H1 (cell line): ENCODE data around the gene B9D1. TPM values are rescaled to one million over a fixed set of nuclear protein-coding genes. Genes with fewer than 3 reads are reported as not detected.
A peak's percentile ranks its signal among the peaks of the same experiment; 100 is the strongest.

Experiments used
- CTCF ChIA-PET: fragments of 300-600 bp; sonication (Branson Sonifier 250); formaldehyde crosslinking; loops from one replicate; lab custom pipeline; 2021; ENCODE audit not compliant: partially characterized antibody; lab: Charles Lee
- POLR2A ChIA-PET: fragments of 300-600 bp; sonication (Branson Sonifier 250); formaldehyde crosslinking; loops from one replicate; lab custom pipeline; 2021; ENCODE audit warnings: inconsistent platforms; ENCODE audit not compliant: partially characterized antibody; lab: Charles Lee
- DNase-seq, 2 experiments: peaks; one replicate each; pipeline versions ENCODE4 v3.0.0 to v3.0.0-alpha.2; 2010 to 2022; ENCODE audit warnings: low spot score in 2 of 2, low read depth in 1 of 2, mixed read lengths in 1 of 2
- FAIRE-seq: peaks from 2 replicates; lab custom pipeline; 2011; peaks lifted over from hg19 to GRCh38; lab: Jason Lieb, UNC
- H2AFZ ChIP-seq: 2 replicates; pipeline ENCODE4 v1.8.1; 2012; ENCODE audit warnings: low read length, inconsistent platforms
- H2AK5ac ChIP-seq: 2 replicates; pipeline ENCODE4 v1.6.1; 2013; ENCODE audit warnings: low read depth, low read length
- H2BK120ac ChIP-seq: replicated peaks from 2 replicates; pipeline ENCODE3; 2013; ENCODE audit warnings: low read depth, low read length, inconsistent platforms
- H2BK12ac ChIP-seq: 2 replicates; pipeline ENCODE4 v1.6.1; 2013; ENCODE audit warnings: low read depth, low read length
- H2BK15ac ChIP-seq: 2 replicates; pipeline ENCODE4 v1.6.1; 2013; ENCODE audit warnings: low read length
- H2BK20ac ChIP-seq: 2 replicates; pipeline ENCODE4 v1.6.1; 2013; ENCODE audit warnings: low read length
- H2BK5ac ChIP-seq: 2 replicates; pipeline ENCODE4 v1.6.1; 2013; ENCODE audit warnings: low read depth, low read length
- H3K14ac ChIP-seq: 2 replicates; pipeline ENCODE4 v1.6.1; 2013; ENCODE audit warnings: inconsistent platforms; ENCODE audit not compliant: insufficient read length
- H3K18ac ChIP-seq: 2 replicates; pipeline ENCODE4 v1.6.1; 2013; ENCODE audit warnings: low read length; ENCODE audit errors: extremely low read depth
- H3K23ac ChIP-seq: 2 replicates; pipeline ENCODE4 v1.6.1; 2013; ENCODE audit warnings: inconsistent platforms; ENCODE audit not compliant: insufficient read length
- H3K23me2 ChIP-seq: 2 replicates; pipeline ENCODE4 v1.6.1; 2013; ENCODE audit warnings: low read depth, low read length
- H3K27ac ChIP-seq: 2 replicates; pipeline ENCODE4 v1.6.1; 2011; ENCODE audit warnings: low read depth, low read length, inconsistent platforms
- H3K27me3 ChIP-seq, 4 experiments: replicated peaks in 1 of 4; 1 replicate in 1 of 4; 2 replicates in 3 of 4; pipeline versions ENCODE4 v1.6.1 to v1.8.1; 2011 to 2013; ENCODE audit warnings: low read length in 3 of 4, mild to moderate bottlenecking in 3 of 4, inconsistent platforms in 2 of 4, mixed read lengths in 2 of 4, moderate library complexity in 1 of 4; ENCODE audit not compliant: control insufficient read depth in 3 of 4, insufficient read depth in 3 of 4; ENCODE audit errors: extremely low read depth in 1 of 4
- H3K36me3 ChIP-seq, 4 experiments: 2 replicates each; pipeline versions ENCODE4 v1.6.1 to v1.8.1; 2011 to 2013; ENCODE audit warnings: mild to moderate bottlenecking in 4 of 4, low read length in 3 of 4, moderate library complexity in 2 of 4, control low read depth in 1 of 4, inconsistent platforms in 1 of 4; ENCODE audit not compliant: insufficient read depth in 4 of 4, control insufficient read depth in 2 of 4
- H3K4ac ChIP-seq: replicated peaks from 2 replicates; pipeline ENCODE3; 2013; ENCODE audit warnings: low read length, low read depth, mixed read lengths, inconsistent platforms; ENCODE audit not compliant: insufficient read length
- H3K4me1 ChIP-seq, 4 experiments: replicated peaks in 1 of 4; 1 replicate in 1 of 4; 2 replicates in 3 of 4; pipeline versions ENCODE4 v1.6.1 to v1.8.1; 2011 to 2013; ENCODE audit warnings: low read length in 3 of 4, inconsistent platforms in 2 of 4, mixed read lengths in 1 of 4; ENCODE audit not compliant: insufficient read depth in 4 of 4, control insufficient read depth in 3 of 4
- H3K4me2 ChIP-seq, 2 experiments: 2 replicates each; pipeline versions ENCODE4 v1.6.1 to v1.8.1; 2011 to 2013; ENCODE audit warnings: low read depth in 2 of 2, low read length in 2 of 2, control low read depth in 1 of 2, inconsistent platforms in 1 of 2, mild to moderate bottlenecking in 1 of 2; ENCODE audit not compliant: insufficient read depth in 1 of 2
- H3K4me3 ChIP-seq, 4 experiments: fragments of 200-600, 300-600 bp in 1 of 4; sonication (generic), shearing (Covaris generic), sonication (Bioruptor Twin) in 1 of 4; 2 replicates each; pipeline versions ENCODE4 v1.5.1 to v1.8.1; 2011 to 2016; ENCODE audit warnings: low read length in 4 of 4, low read depth in 3 of 4, control low read depth in 2 of 4, inconsistent platforms in 2 of 4, mild to moderate bottlenecking in 2 of 4, mixed read lengths in 1 of 4, moderate library complexity in 1 of 4; ENCODE audit not compliant: insufficient read depth in 2 of 4; ENCODE audit errors: extremely low read depth in 1 of 4
- H3K56ac ChIP-seq: replicated peaks from 2 replicates; pipeline ENCODE3; 2013; ENCODE audit warnings: low read depth, mild to moderate bottlenecking, mixed read lengths, low read length, inconsistent platforms; ENCODE audit not compliant: insufficient read length
- H3K79me1 ChIP-seq: 2 replicates; pipeline ENCODE4 v1.6.1; 2013; ENCODE audit warnings: low read depth, low read length, control low read depth
- H3K79me2 ChIP-seq, 2 experiments: 2 replicates each; pipeline versions ENCODE4 v1.6.1 to v1.8.1; 2012 to 2013; ENCODE audit warnings: low read length in 2 of 2, mild to moderate bottlenecking in 2 of 2, inconsistent platforms in 1 of 2; ENCODE audit not compliant: insufficient read depth in 2 of 2, control insufficient read depth in 1 of 2
- H3K9ac ChIP-seq, 4 experiments: replicated peaks in 1 of 4; 1 replicate in 1 of 4; 2 replicates in 3 of 4; pipeline versions ENCODE4 v1.6.1 to v1.8.1; 2011 to 2013; ENCODE audit warnings: low read depth in 3 of 4, low read length in 3 of 4, control low read depth in 2 of 4, mild to moderate bottlenecking in 2 of 4, moderate library complexity in 2 of 4, inconsistent platforms in 1 of 4; ENCODE audit errors: extremely low read depth in 1 of 4
- H3K9me3 ChIP-seq, 2 experiments: 2 replicates each; pipeline versions ENCODE4 v1.6.1 to v1.8.1; 2012 to 2013; ENCODE audit warnings: mild to moderate bottlenecking in 2 of 2, moderate library complexity in 2 of 2, control low read depth in 1 of 2, inconsistent platforms in 1 of 2, low read depth in 1 of 2, low read length in 1 of 2, mixed read lengths in 1 of 2; ENCODE audit not compliant: insufficient read depth in 2 of 2
- H4K20me1 ChIP-seq, 2 experiments: replicated peaks in 1 of 2; 2 replicates each; pipeline versions ENCODE3 to v1.8.1; 2011 to 2013; ENCODE audit warnings: inconsistent platforms in 2 of 2, low read length in 2 of 2, mild to moderate bottlenecking in 1 of 2; ENCODE audit not compliant: insufficient read depth in 2 of 2, control insufficient read depth in 1 of 2
- H4K5ac ChIP-seq: 2 replicates; pipeline ENCODE4 v1.6.1; 2013; ENCODE audit warnings: low read length, low read depth, mixed read lengths, inconsistent platforms; ENCODE audit not compliant: insufficient read length
- H4K8ac ChIP-seq: 2 replicates; pipeline ENCODE4 v1.8.0; 2013; ENCODE audit warnings: mild to moderate bottlenecking, moderate library complexity, low read length, inconsistent platforms; ENCODE audit not compliant: insufficient read depth; ENCODE audit errors: extremely low read depth
- H4K91ac ChIP-seq: replicated peaks from 2 replicates; pipeline ENCODE3; 2013; ENCODE audit warnings: low read length, mixed read lengths, inconsistent platforms; ENCODE audit not compliant: insufficient read length
- CTBP2 ChIP-seq: IDR thresholded peaks from 2 replicates; pipeline ENCODE4 v1.7.0; 2011; ENCODE audit warnings: borderline replicate concordance, mild to moderate bottlenecking, moderate library complexity, mixed read lengths, low read length; ENCODE audit not compliant: insufficient read depth, insufficient read length
- RAD21 ChIP-seq, 2 experiments: IDR thresholded peaks in 1 of 2; conservative IDR thresholded peaks in 1 of 2; 2 replicates each; pipeline ENCODE4 v1.6.1; 2011; ENCODE audit warnings: low read depth in 2 of 2, low read length in 2 of 2, improper control_type of control experiment in 1 of 2, inconsistent platforms in 1 of 2, mild to moderate bottlenecking in 1 of 2, moderate library complexity in 1 of 2
- WGBS, 2 experiments: shearing (Covaris generic) in 1 of 2; methylation state at CpG; one replicate each; pipeline versions ENCODE4 v1.1.6 to v1.1.7; 2013 to 2015; ENCODE audit warnings: low lambda C conversion rate in 2 of 2, mixed read lengths in 2 of 2, inconsistent platforms in 1 of 2, low coverage in 1 of 2, missing lambda C conversion rate in 1 of 2; ENCODE audit not compliant: insufficient replicate concordance in 2 of 2, insufficient coverage in 1 of 2, insufficient read length in 1 of 2; ENCODE audit errors: extremely low coverage in 1 of 2, missing lambda C conversion rate in 1 of 2; 5-methylcytosine and 5-hydroxymethylcytosine counted together
- polyA plus RNA-seq, 7 experiments: library from polyadenylated mRNA; depleted of rRNA in 3 of 7; stranded (reverse) in 5 of 7; unstranded in 2 of 7; fragments of >200 nt in 5 of 7; fragments of 200-250 nt in 2 of 7; gene quantifications; 1 replicate in 5 of 7; 2 replicates in 1 of 7; 4 replicates in 1 of 7; pipeline versions ENCODE4 v1.2.1 to v1.2.3, GENCODE V29; 2011 to 2013; ENCODE audit warnings: missing spikeins in 2 of 7, mixed read lengths in 2 of 7
- total RNA-seq: library from RNA; stranded (reverse); fragmentation: NEBNext Ultra II Directional; extraction: Animal tissue kit (Norgen Biotek cat#: 25700); gene quantifications from 2 replicates; pipeline ENCODE4 v1.2.1, GENCODE V29; 2021
- TF ChIP-seq, protein P1 (sequence below), 3 experiments: IDR thresholded peaks; 1 replicate in 2 of 3; 2 replicates in 1 of 3; pipeline versions ENCODE4 v1.5.1 to v1.6.1; 2011; ENCODE audit warnings: low read length in 3 of 3, mild to moderate bottlenecking in 3 of 3, inconsistent platforms in 2 of 3, low read depth in 1 of 3, moderate library complexity in 1 of 3; ENCODE audit not compliant: insufficient read depth in 1 of 3; ENCODE audit errors: control extremely low read depth in 1 of 3

B9D1 gene
- total and polyA plus RNA-seq, 2 of the 8 experiments (the other 6 are each of a cell fraction or from before 2014, with no cell fraction given): 24.6 to 65.7 TPM

GRCh38 chr17:19321481-19322128 lies 40.9 kb downstream of the B9D1 start:
- CTCF ChIA-PET: interaction anchor here (0.6 to 4.5 kb wide), 24 partner anchors 11 to 441 kb away, joined by 3 to 70 read pairs (median 5); partner anchors contain the start of gene B9D1
- no peak for FAIRE-seq
- Histone ChIP-seq H3K4me1 (peaks cover 0 to 16% (median 8%) of the 10 kb centered on the region in 4 experiments; a peak in 6 of 7 replicates), H2BK20ac (0 out of 2 replicates have a peak overlapping the region, but pooled peaks have one; percentile 9), H3K79me1 (no peaks in the 10 kb centered on the region), H2BK15ac (no peak overlapping the region), H2BK12ac (no peak overlapping the region), H3K23me2 (no peaks in the 10 kb centered on the region), H3K9ac (no peak overlapping the region), H2AK5ac (no peak overlapping the region), H2BK120ac (no peak overlapping the region), H2BK5ac (no peak overlapping the region), H4K20me1 (peaks cover 0 to 3% of the 10 kb centered on the region in 2 experiments), H4K91ac (no peak overlapping the region), H3K4ac (no peak overlapping the region), H3K18ac (no peak overlapping the region), H3K27ac (no peak overlapping the region), H2AFZ (no peak overlapping the region), H4K8ac (no peak overlapping the region), H3K9me3 (peaks cover 0 to 6% of the 10 kb centered on the region in 2 experiments; a peak in 1 of 4 replicates), H3K4me3 (no peak overlapping the region), H3K56ac (no peak overlapping the region), H3K79me2 (no peaks in the 10 kb centered on the region), H3K23ac (no peak overlapping the region), H3K4me2 (no peak overlapping the region), H3K14ac (no peak overlapping the region), H4K5ac (no peak overlapping the region), H3K36me3 (no peaks in the 10 kb centered on the region; a peak in 2 of 8 replicates), H3K27me3 (no peaks in the 10 kb centered on the region)
- no peak for DNase-seq
- WGBS, 2 experiments: 84% methylated on average over 9 of the region's 9 CpGs; no CpG with 5 or more reads in 1 of the 2 experiments
- TF ChIP-seq CTBP2 (no peak), RAD21 (IDR thresholded peaks at IDR 0.05 in 1 of 2, conservative IDR thresholded peaks at IDR 0.05 in 1 of 2; ENCODE audit: low read depth in 2 of 2, low read length in 2 of 2) (peak in 1 of 2 experiments; percentile 40; a peak in 3 of 4 replicates)
- TF ChIP-seq, protein P1, sequence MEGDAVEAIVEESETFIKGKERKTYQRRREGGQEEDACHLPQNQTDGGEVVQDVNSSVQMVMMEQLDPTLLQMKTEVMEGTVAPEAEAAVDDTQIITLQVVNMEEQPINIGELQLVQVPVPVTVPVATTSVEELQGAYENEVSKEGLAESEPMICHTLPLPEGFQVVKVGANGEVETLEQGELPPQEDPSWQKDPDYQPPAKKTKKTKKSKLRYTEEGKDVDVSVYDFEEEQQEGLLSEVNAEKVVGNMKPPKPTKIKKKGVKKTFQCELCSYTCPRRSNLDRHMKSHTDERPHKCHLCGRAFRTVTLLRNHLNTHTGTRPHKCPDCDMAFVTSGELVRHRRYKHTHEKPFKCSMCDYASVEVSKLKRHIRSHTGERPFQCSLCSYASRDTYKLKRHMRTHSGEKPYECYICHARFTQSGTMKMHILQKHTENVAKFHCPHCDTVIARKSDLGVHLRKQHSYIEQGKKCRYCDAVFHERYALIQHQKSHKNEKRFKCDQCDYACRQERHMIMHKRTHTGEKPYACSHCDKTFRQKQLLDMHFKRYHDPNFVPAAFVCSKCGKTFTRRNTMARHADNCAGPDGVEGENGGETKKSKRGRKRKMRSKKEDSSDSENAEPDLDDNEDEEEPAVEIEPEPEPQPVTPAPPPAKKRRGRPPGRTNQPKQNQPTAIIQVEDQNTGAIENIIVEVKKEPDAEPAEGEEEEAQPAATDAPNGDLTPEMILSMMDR (IDR thresholded peaks at IDR 0.05; ENCODE audit: control extremely low read depth in 1 of 3, insufficient read depth in 1 of 3, low read depth in 1 of 3, low read length in 3 of 3): peak; percentile 38 to 61 (median 56)
- POLR2A ChIA-PET: interaction anchor here (0.8 to 1.1 kb wide), 3 partner anchors 16 to 18 kb away, joined by 3 to 5 read pairs (median 4); no protein-coding TSS in a partner anchor
